GM18873 (cell line): ENCODE data around the gene STYK1.

Source experiments
- ATAC-seq: cut with Tn5 transposase; IDR thresholded peaks from one replicate; pipeline ENCODE4 v1.9.1; 2021; ENCODE audit warnings: mild to moderate bottlenecking, moderate library complexity, moderate number of reproducible peaks; ENCODE audit not compliant: unreplicated experiment, low FRiP score

Gene STYK1

GRCh38 chr12:10673659-10674384 lies at the start of gene STYK1:
STYK1 (minus strand) TSS chr12:10674052; CDS start chr12:10634618, 39,434 bp downstream.
- peak; percentile 62 for ATAC-seq

- peak; percentile 34 for ATAC-seq
Observed at GRCh38 chr12:10722905-10723746, 49.3 kb upstream of the STYK1 start, which contains the start of gene YBX3. YBX3 (minus strand) TSS chr12:10723323; CDS start chr12:10723111, 212 bp downstream.

DNA sequence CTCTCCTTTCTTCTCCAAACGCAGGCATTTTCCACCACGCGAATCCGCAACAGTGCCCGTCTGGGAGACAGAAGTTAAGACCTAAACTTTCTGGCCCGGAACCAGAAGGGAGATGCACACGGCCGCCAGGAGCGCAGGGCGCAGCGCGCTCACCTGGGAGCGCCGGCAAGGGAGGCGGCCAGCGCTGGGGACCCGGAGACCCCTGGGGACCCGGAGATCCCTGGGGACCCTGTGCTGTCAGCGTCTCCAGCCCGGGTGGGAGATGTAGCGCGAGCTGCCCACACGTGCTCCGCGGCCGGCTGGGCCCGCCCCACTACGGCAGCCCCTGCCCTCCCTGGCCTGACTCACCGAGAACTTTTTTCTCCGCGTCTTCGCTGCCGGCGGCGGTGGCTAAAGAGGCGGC lies 48.7 kb upstream of the STYK1 start:
- ATAC-seq, result peak; percentile 37

DNA sequence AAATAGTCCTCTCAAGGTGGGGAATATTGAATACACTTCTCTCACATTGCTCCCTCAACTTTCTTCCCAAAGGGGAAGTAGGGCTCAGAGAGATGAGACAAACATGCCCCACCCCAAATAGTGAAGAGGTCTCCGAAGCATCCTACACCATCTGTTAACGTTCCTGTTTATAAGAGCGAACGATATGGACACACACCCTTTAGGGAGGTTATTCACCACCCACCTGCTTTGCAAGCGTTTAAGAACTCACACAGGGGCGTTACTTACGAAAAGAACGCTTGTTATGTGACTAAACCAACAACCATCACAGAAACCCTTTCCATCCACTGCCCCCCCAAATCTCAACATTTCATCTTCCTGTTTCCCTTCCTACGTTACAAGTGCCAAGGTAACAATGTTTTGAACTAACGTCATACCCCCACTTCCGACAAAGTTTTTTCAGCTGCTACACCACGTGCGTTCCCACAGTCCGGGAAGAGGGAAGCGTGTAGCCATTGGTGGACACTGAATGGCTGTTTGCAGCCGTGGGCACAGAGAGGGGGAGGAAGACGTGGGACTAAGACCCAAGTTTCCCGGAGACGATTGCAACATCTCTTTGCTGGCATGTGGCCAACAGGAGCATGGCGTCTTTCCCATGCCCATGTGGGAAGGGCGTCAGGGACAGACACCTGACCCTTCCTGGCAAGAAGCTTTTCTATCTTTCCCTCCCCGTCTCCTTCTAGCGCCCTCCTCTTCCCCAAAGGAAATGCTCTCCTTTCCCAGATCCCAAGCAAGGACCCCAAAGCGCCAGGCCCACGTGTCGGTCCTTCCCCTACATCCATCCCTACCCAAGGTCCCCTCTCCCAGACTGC lies 48.0 kb upstream of the STYK1 start:
- ATAC-seq, result peak; percentile 33

GRCh38 chr12:10720974-10721650 lies 47.3 kb upstream of the STYK1 start:
- no peak for ATAC-seq

GRCh38 chr12:10719482-10719881 lies 45.6 kb upstream of the STYK1 start:
- ATAC-seq, result no peak

- ATAC-seq, result no peak
Observed at GRCh38 chr12:10718279-10718821, 44.5 kb upstream of the STYK1 start.

GRCh38 chr12:10717410-10717809 lies 43.6 kb upstream of the STYK1 start:
- ATAC-seq, result no peak

DNA sequence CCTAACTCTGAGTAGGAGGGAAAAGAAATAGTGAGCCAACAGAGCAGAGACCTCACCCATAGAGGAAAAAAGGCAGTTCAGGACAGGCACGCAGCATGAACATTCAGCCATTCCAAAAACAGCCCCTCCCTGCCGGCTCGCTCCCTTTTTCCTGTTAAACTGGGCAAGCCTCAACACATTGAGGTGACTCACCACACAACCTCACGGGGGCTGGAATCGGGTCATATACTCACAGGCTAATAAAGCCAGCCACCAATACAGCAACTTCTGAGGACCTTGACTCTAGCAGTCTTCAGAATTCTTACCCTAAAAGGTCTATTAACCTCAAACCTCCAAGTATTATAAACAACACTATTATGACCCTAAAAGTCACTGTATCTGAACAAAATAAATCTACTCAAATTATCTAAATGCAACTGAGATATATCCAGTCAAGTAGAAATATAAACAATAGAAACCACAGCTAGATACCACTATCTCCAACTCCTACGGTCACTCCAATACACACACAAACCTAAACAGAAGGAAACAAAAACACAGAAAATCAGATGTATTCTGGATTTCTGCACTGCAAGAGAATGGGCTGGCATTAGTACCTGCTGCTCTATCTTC lies 43.0 kb upstream of the STYK1 start:
- no peak for ATAC-seq

- no peak for ATAC-seq
Observed at GRCh38 chr12:10716277-10716676, 42.4 kb upstream of the STYK1 start.

- ATAC-seq, result no peak
Observed at GRCh38 chr12:10715491-10715890, 41.6 kb upstream of the STYK1 start.

DNA sequence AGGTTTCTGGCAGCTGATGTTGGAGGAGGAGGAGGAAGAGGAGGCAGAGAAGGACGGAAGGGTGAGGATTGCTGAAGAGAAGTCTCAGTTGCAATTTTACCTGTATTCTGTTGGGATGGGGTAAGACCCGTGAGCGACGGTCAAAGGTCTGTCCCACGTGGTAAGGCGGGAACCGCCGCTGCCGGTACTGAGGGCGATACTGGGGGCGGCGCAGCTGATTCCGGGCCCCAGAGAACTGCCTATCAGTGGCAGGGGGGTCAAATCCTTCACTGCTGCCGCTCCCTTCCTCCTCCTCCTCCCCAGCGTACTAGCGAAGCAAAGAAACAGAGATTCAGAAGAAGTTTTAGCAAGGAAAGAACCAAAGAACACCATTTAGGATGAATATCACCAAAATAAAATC lies 36.0 kb upstream of the STYK1 start:
- ATAC-seq, result no peak

DNA sequence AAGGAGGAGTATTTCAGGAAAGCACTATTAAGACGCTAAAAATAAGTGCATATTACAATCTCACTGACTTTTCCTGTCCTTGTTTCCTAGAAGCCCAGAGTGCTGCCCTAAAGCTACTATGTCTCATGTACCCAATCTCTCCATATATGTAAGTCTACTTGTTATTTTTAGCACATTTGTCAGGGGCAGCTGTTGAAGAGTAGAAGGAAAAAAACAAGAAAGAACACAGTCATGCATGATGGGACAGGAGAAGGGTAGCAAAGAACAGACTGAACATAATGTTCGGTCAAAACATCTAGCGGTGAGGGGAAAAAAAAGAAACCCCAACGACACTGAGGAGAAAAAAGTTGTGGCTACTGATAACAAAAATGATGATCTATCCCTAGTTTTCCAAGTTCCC lies 35.0 kb upstream of the STYK1 start:
- ATAC-seq, result no peak

GRCh38 chr12:10705655-10706054 lies 31.8 kb upstream of the STYK1 start:
- ATAC-seq, result no peak

DNA sequence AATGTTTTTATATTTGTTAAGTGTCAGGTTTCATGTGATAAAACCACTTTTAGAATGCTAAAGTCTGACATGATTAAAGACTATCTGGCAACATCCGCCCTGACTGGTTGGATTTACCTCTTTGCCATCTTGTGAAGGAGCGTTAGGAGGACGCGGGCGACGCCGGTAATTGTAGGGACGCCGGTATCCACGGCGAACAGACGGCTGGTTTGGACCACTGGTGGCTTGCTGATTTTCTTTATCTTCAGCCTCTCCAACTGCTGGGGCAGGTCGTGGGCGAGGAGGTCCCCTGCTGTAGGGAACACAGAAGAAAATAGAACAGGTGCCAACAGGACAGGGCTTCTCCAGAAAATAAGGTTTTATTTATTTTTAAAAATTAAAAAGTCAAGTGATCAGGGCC lies 28.0 kb upstream of the STYK1 start:
- ATAC-seq, result no peak

GRCh38 chr12:10701131-10701681 lies 27.4 kb upstream of the STYK1 start:
- peak; percentile 60 for ATAC-seq

DNA sequence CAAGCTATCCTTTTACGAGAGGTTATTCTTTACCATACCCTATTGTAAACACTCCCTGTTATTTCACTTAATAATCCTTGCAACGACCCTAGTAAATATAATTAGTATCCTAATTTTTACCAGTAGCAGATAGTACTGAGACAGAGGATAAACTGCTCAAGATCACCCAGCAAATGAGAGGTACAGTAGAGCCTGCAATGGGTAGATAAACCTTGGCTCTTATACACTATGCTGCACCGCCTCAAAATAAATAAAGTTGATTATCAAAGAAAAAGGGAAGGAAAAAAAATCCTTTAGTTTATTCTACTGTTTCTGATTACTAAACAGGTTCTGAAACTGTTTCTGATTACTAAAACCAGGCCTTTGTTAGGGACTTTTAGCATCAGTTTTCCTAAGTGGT lies 26.7 kb upstream of the STYK1 start:
- no peak for ATAC-seq

DNA sequence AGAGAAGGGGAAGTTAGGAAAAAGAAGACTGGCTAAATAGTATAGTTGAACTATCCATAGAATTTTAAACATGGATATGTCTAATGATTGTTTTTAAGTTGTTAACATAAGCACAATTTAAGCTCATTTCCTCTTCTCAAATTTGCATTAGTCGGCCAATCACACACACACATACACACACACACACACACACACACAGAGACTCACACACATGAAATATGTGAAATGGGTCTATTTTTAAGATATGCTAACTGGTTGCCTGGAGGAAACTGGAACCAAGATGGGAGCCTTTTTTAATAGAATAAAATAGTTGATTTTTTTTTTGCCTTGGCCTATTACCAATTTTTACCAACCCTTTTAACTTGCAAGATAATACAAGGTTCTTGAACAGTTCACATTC lies 24.0 kb upstream of the STYK1 start:
- no peak for ATAC-seq

GRCh38 chr12:10697156-10697555 lies 23.3 kb upstream of the STYK1 start:
- ATAC-seq, result no peak
